Retina (tissue), 1 donor: ENCODE measurements around the gene GALNT16.

Experiments
- DNase-seq: peaks from one replicate; pipeline ENCODE4 v3.0.0-alpha.2; 2016

Gene GALNT16

GRCh38 chr14:69346710-69347109, 86.8 kb downstream of the GALNT16 start:
- no peak for DNase-seq

GRCh38 chr14:69349091-69349777, 89.3 kb downstream of the GALNT16 start:
- no peak for DNase-seq

- no peak for DNase-seq
Observed at GRCh38 chr14:69350892-69351291, 90.9 kb downstream of the GALNT16 start.

GRCh38 chr14:69351385-69351784, 91.4 kb downstream of the GALNT16 start:
- no peak for DNase-seq

GRCh38 chr14:69351911-69352310, 92.0 kb downstream of the GALNT16 start:
- no peak for DNase-seq

- DNase-seq = no peak
Observed at GRCh38 chr14:69353168-69353567, 93.2 kb downstream of the GALNT16 start.

- DNase-seq = no peak
Observed at GRCh38 chr14:69354383-69355153, 94.6 kb downstream of the GALNT16 start.

- DNase-seq = no peak
Observed at GRCh38 chr14:69355154-69355597, 95.2 kb downstream of the GALNT16 start.

GRCh38 chr14:69355607-69356281, 95.8 kb downstream of the GALNT16 start:
- no peak for DNase-seq

GRCh38 chr14:69356903-69357543, 97.1 kb downstream of the GALNT16 start:
- no peak for DNase-seq

GRCh38 chr14:69357544-69358200, 97.7 kb downstream of the GALNT16 start:
- DNase-seq = no peak

GRCh38 chr14:69358233-69358963, 98.4 kb downstream of the GALNT16 start:
- DNase-seq = no peak

- DNase-seq = no peak
Observed at GRCh38 chr14:69358966-69359365, 99.0 kb downstream of the GALNT16 start.

- DNase-seq = no peak
Observed at GRCh38 chr14:69360438-69361108, 100.6 kb downstream of the GALNT16 start.

GRCh38 chr14:69363055-69363454, 103.1 kb downstream of the GALNT16 start:
- peak; percentile 62 for DNase-seq

- DNase-seq = no peak
Observed at GRCh38 chr14:69363964-69364363, 104.0 kb downstream of the GALNT16 start.

- DNase-seq = no peak
Observed at GRCh38 chr14:69364378-69364777, 104.4 kb downstream of the GALNT16 start.

- DNase-seq = no peak
Observed at GRCh38 chr14:69366069-69366468, 106.1 kb downstream of the GALNT16 start.

GRCh38 chr14:69366761-69367160, 106.8 kb downstream of the GALNT16 start:
- DNase-seq = no peak

- no peak for DNase-seq
Observed at GRCh38 chr14:69368381-69368780, 108.4 kb downstream of the GALNT16 start.

GRCh38 chr14:69370061-69370460, 110.1 kb downstream of the GALNT16 start:
- DNase-seq = no peak
